Fibroblast of lung (primary cell): Measurements from ENCODE around the gene NAPB. TPM values are rescaled to one million over a fixed set of nuclear protein-coding genes. Genes with fewer than 3 reads are reported as not detected.

Experiments used
- DNase-seq, 2 donors: peaks; one replicate each; pipeline versions ENCODE4 v3.0.0 to v3.0.0-alpha.2; 2010; ENCODE audit warnings: low read depth in 2 of 2
- H2AFZ ChIP-seq: 2 replicates; pipeline ENCODE4 v1.5.1; 2012; ENCODE audit warnings: low read length, control low read depth, inconsistent platforms
- H3K27ac ChIP-seq: 2 replicates; pipeline ENCODE4 v1.5.1; 2011; ENCODE audit warnings: low read length, control low read depth; ENCODE audit not compliant: insufficient read depth
- H3K27me3 ChIP-seq: 2 replicates; pipeline ENCODE4 v1.5.1; 2011; ENCODE audit warnings: mild to moderate bottlenecking, low read length; ENCODE audit not compliant: control insufficient read depth, insufficient read depth
- H3K36me3 ChIP-seq: 2 replicates; pipeline ENCODE4 v1.5.1; 2011; ENCODE audit warnings: low read length; ENCODE audit not compliant: control insufficient read depth, insufficient read depth
- H3K4me1 ChIP-seq: 2 replicates; pipeline ENCODE4 v1.5.1; 2011; ENCODE audit warnings: low read length; ENCODE audit not compliant: control insufficient read depth, insufficient read depth; ENCODE audit errors: extremely low read depth
- H3K4me2 ChIP-seq: 2 replicates; pipeline ENCODE4 v1.5.1; 2011; ENCODE audit warnings: low read length, control low read depth; ENCODE audit not compliant: insufficient read depth; ENCODE audit errors: extremely low read depth
- H3K4me3 ChIP-seq, 4 experiments: fragments of 200-600 bp in 1 of 4; sonication (generic) in 1 of 4; replicated peaks in 1 of 4; 2 replicates each; pipeline ENCODE4 v1.5.1; 2011 to 2016; ENCODE audit warnings: low read length in 4 of 4, low read depth in 3 of 4, mild to moderate bottlenecking in 3 of 4, control low read depth in 2 of 4, inconsistent platforms in 1 of 4, mixed read lengths in 1 of 4; ENCODE audit not compliant: insufficient read depth in 1 of 4; ENCODE audit errors: control extremely low read depth in 1 of 4
- H3K79me2 ChIP-seq: 2 replicates; pipeline ENCODE4 v1.5.1; 2012; ENCODE audit warnings: mild to moderate bottlenecking, low read length, inconsistent platforms; ENCODE audit not compliant: control insufficient read depth, insufficient read depth
- H3K9ac ChIP-seq: 2 replicates; pipeline ENCODE4 v1.5.1; 2011; ENCODE audit warnings: mild to moderate bottlenecking, low read length, control low read depth; ENCODE audit not compliant: insufficient read depth
- H3K9me3 ChIP-seq: 2 replicates; pipeline ENCODE4 v1.5.1; 2012; ENCODE audit warnings: low read depth, low read length; ENCODE audit not compliant: control insufficient read depth, insufficient read depth
- H4K20me1 ChIP-seq: 2 replicates; pipeline ENCODE4 v1.5.1; 2011; ENCODE audit warnings: low read length; ENCODE audit not compliant: control insufficient read depth, insufficient read depth; ENCODE audit errors: extremely low read depth
- EZH2 ChIP-seq: IDR thresholded peaks from 2 replicates; pipeline ENCODE4 v1.5.1; 2012; ENCODE audit warnings: low read length, control low read depth, mild to moderate bottlenecking; ENCODE audit errors: missing control alignments
- polyA plus RNA-seq, 2 donors: library from polyadenylated mRNA; depleted of rRNA in 1 of 2; stranded (reverse) in 1 of 2; unstranded in 1 of 2; fragments of >200 nt; gene quantifications; 2 replicates each; pipeline ENCODE4 v1.2.1, GENCODE V29; 2011 to 2012; ENCODE audit warnings: missing spikeins in 1 of 2
- total RNA-seq: library from RNA; depleted of rRNA; stranded (reverse); fragments of >200 nt; gene quantifications from 2 replicates; pipeline ENCODE4 v1.2.1, GENCODE V29; 2014
- TF ChIP-seq, protein P1 (sequence below), 2 donors: IDR thresholded peaks in 1 of 2; conservative IDR thresholded peaks in 1 of 2; 1 replicate in 1 of 2; 2 replicates in 1 of 2; pipeline ENCODE4 v1.5.1; 2011 to 2012; ENCODE audit warnings: low read length in 2 of 2, control low read depth in 1 of 2, inconsistent platforms in 1 of 2, low read depth in 1 of 2, mild to moderate bottlenecking in 1 of 2

The NAPB gene
- total and polyA plus RNA-seq, 2 donors (not counting 1 experiment from before 2014, with no cell fraction given): 5.1 to 12.6 TPM

DNA sequence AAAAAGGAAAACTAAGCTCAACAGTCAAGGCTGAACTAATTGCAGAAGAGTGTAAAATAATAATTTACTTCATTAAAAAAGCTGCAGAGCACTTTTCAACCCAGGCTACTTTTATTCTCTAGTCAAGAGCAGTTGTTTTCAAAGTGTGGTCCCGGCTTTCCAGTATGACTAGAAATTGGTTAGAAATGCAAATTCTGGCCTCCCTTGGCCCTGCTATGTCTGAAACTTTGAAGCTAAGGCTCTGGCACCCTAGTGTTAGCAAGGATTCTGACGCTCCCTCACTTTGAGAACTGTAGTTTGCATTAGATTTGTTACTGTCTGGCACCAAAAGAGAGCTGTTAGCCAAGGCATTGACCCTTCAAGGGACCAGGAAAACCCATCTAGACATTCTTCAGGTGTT, 80.2 kb downstream of the NAPB start:
- Histone ChIP-seq H2AFZ (no peak overlapping the region), H3K4me2 (no peak overlapping the region), H3K4me3 (no peak overlapping the region), H3K27me3 (peaks cover 7% of the 10 kb centered on the region), H3K36me3 (no peaks in the 10 kb centered on the region), H3K9ac (no peak overlapping the region), H3K79me2 (no peaks in the 10 kb centered on the region), H4K20me1 (no peaks in the 10 kb centered on the region), H3K9me3 (no peaks in the 10 kb centered on the region), H3K27ac (no peak overlapping the region), H3K4me1 (no peaks in the 10 kb centered on the region)
- no peak for DNase-seq
- TF ChIP-seq EZH2: no peak
- TF ChIP-seq, protein P1, sequence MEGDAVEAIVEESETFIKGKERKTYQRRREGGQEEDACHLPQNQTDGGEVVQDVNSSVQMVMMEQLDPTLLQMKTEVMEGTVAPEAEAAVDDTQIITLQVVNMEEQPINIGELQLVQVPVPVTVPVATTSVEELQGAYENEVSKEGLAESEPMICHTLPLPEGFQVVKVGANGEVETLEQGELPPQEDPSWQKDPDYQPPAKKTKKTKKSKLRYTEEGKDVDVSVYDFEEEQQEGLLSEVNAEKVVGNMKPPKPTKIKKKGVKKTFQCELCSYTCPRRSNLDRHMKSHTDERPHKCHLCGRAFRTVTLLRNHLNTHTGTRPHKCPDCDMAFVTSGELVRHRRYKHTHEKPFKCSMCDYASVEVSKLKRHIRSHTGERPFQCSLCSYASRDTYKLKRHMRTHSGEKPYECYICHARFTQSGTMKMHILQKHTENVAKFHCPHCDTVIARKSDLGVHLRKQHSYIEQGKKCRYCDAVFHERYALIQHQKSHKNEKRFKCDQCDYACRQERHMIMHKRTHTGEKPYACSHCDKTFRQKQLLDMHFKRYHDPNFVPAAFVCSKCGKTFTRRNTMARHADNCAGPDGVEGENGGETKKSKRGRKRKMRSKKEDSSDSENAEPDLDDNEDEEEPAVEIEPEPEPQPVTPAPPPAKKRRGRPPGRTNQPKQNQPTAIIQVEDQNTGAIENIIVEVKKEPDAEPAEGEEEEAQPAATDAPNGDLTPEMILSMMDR (conservative IDR thresholded peaks at IDR 0.05 in 1 of 2, IDR thresholded peaks at IDR 0.05 in 1 of 2; ENCODE audit: low read depth in 1 of 2, low read length in 2 of 2): no peak

DNA sequence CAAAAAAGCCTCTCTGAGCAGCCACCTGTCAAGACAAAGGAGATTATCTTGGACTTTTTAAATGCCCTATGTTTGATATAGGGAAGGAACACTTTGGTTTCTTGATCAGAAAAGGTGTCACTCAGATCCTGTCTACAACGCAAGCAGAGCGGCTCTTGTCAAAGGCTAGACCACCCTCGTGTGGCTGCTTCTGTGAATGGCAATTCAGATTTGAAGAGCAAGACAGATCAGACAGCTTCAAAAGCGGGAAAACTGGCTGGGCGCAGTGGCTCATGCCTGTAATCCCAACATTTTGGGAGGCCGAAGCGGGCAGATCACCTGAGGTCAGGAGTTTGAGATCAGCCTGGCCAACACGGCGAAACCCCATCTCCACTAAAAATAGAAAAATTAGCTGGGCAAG, 80.8 kb downstream of the NAPB start:
- peak; percentile 50 to 83 for DNase-seq
- no peaks in the 10 kb centered on the region for H3K9me3 ChIP-seq

DNA sequence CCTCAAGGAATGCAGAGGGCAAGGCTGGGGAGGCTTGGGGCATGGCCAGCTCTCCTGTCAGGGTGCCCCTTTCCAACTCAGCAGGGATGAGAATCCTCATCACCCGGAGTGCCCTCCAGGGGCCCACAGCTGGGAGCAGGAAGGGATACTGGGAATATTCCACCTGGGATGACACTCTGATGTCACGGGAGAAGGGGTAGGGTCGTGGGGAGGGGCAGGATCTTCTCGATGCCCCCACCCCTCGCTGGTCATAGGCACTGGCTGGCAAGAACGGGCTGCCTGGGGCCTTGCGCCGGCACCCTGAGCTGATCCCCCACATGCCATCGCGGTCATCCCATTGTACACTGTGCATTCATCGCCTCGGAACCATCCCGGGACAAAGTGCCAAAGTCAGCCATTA, 81.3 kb downstream of the NAPB start:
- no peak overlapping the region for H2AFZ ChIP-seq
- H3K9me3 ChIP-seq: no peaks in the 10 kb centered on the region
- no peak overlapping the region for H3K4me2 ChIP-seq
- H3K79me2 ChIP-seq: no peaks in the 10 kb centered on the region
- H3K36me3 ChIP-seq: no peaks in the 10 kb centered on the region
- no peak overlapping the region for H3K9ac ChIP-seq
- H3K27me3 ChIP-seq: peaks cover 7% of the 10 kb centered on the region
- H3K27ac ChIP-seq: no peak overlapping the region
- no peak for TF ChIP-seq EZH2
- TF ChIP-seq, protein P1 (conservative IDR thresholded peaks at IDR 0.05 in 1 of 2, IDR thresholded peaks at IDR 0.05 in 1 of 2; ENCODE audit: low read depth in 1 of 2, low read length in 2 of 2): no peak
- no peak overlapping the region for H3K4me3 ChIP-seq
- no peaks in the 10 kb centered on the region for H3K4me1 ChIP-seq
- DNase-seq: no peak
- H4K20me1 ChIP-seq: no peaks in the 10 kb centered on the region

More for the DNA sequence above, 80.8 kb downstream of the NAPB start:
- Histone ChIP-seq H3K27ac (no peak overlapping the region), H4K20me1 (no peaks in the 10 kb centered on the region), H3K4me2 (no peak overlapping the region), H3K79me2 (no peaks in the 10 kb centered on the region), H3K9ac (no peak overlapping the region), H3K36me3 (no peaks in the 10 kb centered on the region), H3K4me1 (no peaks in the 10 kb centered on the region), H3K4me3 (no peak overlapping the region), H3K27me3 (peaks cover 7% of the 10 kb centered on the region), H2AFZ (no peak overlapping the region)
- no peak for TF ChIP-seq EZH2
- TF ChIP-seq, protein P1 (conservative IDR thresholded peaks at IDR 0.05 in 1 of 2, IDR thresholded peaks at IDR 0.05 in 1 of 2; ENCODE audit: low read depth in 1 of 2, low read length in 2 of 2): peak; percentile 60 to 86
